HG03558 (cell line): ENCODE measurements around the gene MUC5B.
"Not testable (repeated sequence)": the region's sequence is repeated elsewhere in the genome, so short reads cannot be mapped to it uniquely, and the experiment has no call there.

Experiments used
- ATAC-seq: cut with Tn5 transposase; IDR thresholded peaks from one replicate; pipeline ENCODE4 v1.9.1; 2021; ENCODE audit warnings: moderate number of reproducible peaks; ENCODE audit not compliant: unreplicated experiment; ENCODE audit errors: extremely low read depth

The MUC5B gene

DNA sequence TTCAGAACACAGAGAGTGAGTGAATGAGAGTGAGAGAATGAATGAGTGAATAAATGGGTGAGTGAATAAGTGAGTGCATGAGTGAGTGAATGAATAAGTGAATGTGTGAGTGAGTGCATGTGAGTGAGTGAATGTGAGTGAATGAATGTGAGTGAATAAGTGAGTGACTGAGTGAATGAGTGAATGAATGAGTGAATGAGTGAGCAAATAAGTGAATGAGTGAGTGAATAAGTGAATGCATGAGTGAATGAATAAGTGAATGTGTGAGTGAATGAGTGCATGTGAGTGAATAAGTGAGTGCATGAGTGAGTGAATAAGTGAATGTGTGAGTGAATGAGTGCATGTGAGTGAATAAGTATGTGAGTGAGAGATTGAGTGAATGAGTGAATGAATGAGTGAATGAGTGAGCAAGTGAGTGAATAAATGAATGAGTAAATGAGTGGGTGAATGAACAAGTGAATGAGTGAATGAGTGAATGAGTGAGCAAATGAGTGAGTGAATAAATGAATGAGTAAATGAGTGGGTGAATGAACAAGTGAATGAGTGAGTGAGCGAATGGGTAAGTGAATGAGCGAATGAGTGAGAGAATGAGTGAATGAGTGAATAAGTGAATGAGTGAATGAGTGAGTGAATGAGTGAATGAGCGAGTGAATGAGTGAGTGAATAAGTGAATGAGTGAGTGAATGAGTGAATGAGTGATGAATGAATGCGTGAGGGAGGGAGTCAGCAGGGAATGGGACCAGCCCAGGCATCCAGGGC, 21.3 kb upstream of the MUC5B start:
- ATAC-seq: no peak

DNA sequence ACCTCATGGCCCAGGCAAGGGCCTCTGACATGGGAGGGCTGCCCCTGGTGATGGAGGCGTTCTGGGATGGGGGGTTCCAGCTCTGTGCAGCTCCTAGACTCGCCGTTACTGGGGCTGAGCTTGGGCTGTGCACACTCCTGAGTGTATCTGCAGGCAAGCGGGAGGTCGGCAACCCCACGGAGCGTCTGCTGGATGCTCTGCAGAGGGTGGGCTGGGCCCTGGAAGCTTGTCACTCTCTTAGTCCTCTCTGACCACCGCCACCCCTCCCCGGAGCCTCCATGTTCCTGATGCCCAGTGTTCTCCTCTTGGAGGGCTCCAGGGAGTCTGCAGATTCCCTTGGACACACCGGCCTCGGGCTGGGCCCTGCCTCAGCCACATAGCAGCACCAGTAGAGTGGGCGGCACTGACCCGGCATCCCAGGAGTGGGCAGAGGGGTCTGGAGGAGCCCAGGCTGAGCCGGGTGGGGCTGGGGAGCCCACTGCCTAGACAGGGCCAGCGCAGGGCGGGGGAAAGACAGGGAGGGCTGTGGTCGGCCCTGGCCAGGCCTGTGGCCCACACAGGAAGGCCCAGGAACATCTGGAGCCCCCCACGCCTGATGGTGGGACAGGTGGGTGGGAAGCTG, 20.6 kb upstream of the MUC5B start:
- ATAC-seq: no peak

DNA sequence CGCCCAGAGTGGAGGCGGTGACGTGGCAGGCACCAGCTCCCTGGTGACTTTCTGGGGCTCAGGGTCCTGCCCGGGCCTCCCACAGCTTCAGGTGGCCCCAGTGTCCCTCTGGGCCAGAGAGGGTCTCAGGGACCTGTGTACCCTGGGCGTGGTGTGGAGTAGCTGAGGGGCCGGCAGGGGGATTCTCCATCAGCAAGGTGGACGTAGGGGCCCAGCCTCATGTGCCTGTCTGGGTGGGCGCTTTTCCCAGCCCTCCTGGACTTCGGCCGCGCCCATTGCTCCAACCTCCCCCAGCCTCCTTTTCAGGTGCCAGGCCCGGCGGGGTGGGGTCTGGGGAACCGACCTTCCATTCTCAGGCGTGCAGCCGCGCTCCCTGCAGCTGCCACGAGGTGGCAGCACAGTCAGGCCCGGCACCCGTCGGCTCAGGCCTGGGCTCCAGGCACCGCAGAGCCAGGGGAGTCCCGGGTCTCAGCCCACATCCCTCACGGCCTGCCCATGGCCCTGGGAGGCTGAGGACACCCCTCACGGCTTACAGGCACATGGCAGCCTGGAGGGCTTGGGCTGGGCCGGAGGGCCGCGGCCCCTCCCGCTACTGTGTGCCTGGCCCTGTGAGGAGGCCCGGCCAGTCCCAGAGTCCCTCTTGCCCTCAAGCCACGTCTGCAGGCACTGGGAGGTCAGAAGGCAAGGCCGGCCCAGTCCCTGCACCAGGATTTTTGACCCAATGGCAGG, 19.9 kb upstream of the MUC5B start:
- ATAC-seq: no peak

DNA sequence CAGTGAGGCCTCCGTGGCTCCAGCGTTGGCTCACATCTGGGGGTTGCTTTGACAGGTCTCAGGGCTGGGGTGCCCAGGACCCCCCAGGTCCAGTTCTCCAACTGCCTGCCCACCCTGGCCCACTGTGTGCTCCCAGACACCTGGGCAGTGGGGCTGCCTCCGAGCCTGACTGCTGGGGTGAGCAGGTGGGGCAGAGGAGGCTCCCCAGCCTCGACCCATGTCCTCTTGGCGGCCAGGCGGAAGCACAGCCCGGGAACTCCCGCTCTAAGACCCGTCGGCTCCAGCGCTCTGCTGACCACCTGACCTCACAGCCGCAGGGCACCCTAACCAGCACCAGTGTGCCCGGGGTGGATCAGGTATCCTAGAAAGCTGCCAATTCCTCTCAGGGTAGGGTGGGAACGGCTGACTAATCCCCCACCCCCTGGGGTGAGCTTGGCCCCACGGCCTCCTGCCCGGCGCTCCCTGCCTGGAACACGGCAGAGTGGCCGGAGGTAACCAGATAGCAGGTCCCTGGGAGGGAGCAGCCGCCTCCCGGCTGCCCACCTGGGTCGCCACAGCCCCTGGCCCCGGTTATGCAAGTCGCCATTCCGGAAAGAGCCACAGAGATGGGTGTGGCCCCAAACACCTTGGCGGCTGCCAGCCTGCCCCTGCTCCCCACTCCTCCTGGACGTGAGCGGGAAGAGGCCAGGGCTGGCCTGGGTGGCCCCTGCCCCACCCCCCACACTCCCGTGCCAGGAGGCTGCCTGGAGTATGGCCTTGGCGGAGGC, 19.2 kb upstream of the MUC5B start:
- no peak for ATAC-seq

DNA sequence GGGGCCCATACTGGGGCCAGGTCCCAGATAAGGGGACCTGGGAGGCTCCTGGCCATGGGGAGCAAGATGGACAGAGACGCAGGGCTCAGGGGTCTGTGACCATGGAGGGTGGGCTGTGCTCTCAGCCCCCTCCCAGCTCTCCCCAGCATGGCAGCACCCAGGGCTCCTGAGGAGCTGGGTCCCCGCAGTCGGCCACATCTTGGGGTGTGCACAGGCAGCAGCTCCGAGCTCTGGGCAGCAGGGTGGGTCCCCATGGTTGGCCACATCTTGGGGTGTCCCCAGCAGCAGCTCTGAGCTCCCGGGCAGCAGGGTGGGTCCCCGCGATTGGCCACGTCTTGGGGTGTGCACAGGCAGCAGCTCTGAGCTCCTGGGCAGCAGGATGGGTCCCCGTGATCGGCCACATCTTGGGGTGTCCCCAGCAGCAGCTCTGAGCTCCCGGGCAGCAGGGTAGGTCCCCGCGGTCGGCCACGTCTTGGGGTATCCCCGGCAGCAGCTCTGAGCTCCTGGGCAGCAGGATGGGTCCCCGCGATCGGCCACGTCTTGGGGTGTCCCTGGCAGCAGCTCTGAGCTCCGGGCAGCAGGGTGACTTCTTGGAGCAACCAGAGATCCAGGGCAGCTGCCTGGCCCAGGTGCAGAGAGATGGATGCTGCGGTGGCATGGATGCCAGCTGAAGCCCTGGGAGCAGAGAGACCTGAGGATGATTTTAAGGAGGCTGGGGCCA, 18.3 kb upstream of the MUC5B start:
- ATAC-seq: no peak

DNA sequence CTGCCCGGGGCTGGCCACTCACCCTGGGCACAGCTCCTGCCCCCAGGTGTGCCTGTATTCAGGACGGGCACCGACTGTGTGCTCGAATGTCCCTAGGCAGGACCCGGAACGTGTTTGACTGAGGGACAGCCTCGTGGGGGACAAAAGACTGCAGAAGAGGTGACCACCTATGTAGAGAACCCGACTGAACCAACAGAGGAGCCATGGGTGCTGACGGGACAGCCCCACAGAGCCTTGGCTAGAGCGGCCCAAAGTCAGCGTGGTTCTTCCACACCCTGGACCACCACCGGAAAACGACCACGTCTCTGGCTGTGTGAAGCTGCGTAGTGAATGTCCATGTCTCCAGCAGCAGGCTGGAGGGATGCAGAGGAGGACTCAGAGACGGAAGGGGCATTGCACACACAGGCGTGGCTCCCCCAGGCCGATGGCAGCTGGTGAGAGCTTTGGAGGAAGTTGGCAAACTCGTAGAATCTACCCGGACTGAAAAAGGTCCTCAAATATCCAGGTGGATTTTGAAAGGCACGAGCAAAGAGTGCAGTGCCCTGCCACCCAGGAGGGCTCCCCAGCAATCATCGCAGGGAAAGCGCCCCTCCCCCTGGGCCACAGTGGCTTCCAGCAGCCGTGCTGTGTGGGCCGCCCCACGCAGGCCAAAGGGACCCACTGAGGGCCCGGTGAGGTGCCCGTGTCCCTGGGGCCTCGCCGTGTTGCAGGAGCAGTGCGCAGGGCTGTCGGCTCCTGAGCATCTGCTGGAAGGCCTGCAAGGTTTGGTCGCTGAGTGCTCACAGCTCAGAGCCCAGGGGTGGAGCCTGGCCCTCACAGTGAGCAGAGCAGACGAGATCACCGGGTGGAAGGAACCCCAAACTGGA, 17.5 kb upstream of the MUC5B start:
- no peak for ATAC-seq

DNA sequence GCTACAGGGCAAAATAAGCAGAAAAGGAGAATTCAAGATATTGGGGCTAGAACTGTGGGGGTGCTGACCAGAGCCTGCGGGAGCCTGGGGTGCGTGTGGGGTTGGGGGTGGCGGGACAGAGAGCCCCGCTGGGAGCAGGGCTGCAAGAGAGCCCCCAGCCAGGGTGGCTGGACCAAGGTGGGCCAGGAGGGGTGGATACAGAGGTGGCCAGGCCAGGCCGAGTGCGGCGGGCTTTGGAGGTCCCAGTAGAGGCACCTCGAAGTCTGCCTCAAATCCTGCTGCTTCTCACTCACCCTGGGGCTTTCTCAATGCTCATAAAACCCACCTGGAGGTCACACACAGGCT, 16.9 kb upstream of the MUC5B start:
- no peak for ATAC-seq

DNA sequence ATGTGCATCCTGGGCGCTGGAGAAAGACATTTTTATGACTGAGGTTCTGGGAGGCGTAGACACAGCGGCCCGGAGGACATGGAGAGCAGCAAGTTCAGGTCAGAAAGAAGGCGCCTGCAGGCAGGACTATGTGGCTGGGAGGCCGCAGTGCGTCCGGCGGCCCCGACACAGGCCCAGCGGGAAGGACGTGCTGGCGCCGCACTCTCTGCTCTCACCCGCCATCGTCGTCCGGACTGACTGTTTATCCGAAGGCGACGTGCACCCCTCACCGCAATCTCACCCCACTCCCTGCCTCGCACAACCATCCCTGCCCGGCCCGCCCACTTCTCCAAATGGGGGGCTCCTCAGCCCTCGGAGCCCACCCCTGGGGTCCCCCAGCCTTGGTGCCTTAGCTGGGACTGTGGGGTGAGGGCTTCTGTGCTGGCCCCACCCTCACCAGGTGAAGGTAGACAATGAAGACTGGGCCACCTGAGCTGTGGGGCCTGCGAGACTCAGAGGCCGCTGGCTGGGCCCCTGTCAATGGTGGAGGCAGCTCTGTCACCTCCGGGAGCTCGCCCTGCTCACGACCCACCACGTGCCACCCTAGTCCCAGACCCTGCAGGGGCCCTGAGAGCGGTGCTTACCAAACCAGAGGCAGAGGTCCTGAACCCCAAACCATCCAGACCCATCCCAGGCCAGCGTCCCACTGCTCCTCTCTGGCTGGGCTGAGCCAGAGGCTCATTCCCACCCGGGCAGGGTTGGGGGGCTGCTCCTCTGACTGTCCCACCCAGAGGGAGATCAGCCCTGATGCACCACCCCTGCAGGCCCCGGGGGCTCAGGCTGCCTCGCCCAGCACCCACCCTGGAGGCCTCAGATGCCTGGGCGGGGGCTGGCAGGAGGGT, 16.2 kb upstream of the MUC5B start:
- ATAC-seq: no peak

DNA sequence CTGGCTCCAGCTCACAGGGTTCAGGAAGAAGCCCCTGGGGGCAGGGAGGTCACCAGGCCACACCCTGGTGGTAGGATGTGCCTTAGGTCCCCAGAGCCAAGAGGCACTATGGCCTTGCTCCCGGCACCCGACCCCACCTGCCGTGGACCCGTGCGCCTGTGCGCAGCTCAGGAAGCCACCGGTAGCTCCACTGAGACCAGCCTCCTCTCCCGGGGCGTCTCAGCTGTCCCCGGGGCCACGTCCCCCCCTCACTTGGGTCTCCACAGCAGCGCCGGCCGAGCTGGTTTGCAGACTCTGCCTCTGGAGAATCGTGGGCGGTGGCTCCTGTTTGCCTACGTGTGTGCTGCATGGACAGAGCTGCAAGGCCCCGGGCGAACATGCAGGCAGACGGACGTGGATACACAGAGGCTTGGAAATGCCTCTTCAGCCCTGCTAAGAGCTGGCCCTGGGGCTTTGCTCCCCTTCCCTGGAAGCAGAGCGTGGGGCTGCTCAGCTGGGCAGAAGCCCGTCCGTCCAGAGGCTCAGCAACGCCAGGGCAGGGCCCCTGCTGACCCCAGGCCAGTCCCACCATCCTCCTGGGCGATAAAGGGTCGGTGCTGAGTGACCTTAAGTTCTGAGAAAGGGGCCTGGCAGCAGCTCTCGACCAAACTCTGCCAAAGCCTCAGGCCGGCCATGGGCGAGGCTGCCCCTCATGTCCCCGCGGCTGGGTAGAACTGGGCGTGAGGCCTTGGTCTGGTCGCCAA, 15.3 kb upstream of the MUC5B start:
- ATAC-seq: no peak

DNA sequence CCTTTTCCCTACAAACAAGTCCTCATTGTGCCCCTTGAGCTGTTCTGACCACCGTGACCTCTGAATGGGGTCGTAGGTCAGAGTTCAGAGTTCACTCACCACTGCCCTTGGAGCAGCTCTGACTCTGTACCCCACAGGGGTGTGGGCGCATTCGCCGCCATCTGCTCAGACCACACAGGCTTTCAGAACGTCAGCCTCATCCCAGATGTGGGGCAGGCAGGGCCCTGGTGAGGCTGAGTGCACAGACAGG, 14.8 kb upstream of the MUC5B start:
- no peak for ATAC-seq

DNA sequence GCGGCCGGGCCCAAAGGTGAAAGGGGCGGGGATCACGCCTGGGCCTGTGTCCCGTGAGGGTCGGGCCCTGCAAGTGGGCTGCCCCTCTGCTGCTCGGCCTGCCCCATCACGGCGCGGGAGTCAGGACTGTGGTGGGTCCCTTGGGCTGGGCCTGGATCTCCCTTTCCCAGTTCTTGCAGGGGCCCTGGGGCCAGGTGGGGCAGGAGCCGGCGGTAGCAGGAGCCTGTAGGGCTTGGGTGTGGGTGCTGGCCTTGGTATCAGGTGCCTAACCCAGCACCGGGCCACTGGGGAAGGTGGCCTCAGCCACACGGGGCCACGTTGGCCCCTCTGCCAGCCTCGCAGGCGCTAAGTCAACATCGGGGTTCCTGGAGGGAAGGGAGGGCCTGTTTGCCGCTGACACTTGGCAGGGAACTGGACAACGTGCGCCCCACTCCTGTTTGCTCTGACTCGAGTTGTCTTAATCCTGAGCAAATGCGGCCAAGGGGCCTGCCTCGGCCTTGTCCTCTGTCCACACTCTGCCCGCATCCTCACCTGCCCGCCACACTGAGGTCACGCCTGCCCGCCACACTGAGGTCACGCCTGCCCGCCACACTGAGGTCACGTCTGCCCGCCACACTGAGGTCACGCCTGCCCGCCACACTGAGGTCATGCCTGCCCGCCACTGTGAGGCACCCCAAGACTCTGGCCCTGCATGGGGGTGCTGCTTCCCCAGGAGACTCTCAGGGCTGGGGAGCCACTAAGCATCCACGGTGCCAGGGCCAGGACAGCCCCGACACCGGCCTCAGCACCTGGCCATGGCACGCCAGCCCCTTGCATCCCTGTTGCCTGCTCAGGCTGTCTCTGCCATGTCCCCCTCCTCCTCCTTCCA, 14.2 kb upstream of the MUC5B start:
- ATAC-seq: no peak

DNA sequence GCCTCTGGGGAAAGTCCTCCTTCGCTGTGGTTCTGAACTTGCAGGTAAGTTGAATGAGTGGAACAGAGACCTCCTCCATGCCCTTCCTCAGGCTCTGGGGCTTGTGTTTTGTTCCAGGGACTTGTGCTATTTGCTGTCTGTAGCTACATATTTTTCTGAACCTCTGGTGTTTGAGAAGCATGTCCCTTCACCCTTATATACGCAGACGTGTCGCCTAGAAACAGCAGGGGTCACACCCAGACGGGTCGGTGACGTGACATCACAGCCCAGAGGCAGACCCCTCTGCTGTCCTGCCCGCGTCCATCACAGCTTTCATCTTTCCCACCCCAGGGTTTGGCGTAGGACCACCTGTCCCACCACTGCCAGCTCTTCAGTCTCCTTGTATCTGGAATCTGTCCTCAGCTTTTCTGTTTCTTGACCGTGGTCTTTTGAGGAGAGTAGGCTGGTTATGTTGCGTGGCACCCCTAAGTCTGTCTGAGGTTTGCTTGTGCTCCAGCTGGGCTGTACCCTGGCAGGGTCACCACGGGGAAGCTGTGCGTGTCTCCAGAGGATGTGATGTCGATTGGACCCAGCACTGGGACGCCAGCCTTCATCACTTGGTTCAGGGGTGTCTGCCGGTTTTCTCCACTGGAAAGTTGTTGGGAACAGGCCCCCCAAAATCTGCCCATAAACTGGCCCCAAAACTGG, 13.4 kb upstream of the MUC5B start:
- ATAC-seq: no peak

DNA sequence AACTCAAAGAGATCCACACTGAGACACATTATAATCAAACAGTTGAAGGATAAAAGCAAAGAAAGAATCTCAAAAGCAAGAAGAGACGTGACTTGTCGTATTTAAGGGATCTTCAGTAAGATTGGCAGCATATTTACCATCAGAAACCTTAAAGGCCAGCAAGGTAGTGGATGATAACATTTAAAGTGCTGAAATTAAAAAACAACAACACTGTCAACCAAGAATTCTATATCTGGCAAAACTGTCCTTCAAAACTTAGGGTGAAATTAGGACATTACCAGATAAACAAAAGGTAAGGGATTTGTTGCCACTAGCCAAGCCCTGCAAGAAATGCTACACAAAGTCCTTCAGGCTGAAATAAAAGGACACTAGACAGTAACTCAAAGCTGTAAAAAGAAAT, 11.0 kb upstream of the MUC5B start:
- no peak for ATAC-seq

DNA sequence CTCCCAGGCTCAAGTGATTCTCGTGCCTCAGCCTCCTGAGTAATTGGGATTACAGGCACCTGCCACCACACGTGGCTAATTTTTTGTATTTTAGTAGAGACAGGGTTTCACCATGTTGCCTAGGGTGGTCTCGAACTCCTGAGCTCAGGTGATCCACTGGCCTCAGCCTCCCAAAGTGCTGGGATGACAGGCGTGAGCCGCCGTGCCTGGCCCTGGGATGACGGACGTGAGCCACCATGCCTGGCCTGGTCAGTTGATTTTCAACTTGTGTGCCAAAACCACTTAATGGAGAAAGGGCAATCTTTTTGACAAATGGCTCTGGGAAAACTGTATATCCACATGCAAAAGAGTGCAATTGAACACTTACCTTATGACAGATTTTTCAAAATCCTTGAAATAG, 7.0 kb upstream of the MUC5B start:
- ATAC-seq: not testable (repeated sequence)

DNA sequence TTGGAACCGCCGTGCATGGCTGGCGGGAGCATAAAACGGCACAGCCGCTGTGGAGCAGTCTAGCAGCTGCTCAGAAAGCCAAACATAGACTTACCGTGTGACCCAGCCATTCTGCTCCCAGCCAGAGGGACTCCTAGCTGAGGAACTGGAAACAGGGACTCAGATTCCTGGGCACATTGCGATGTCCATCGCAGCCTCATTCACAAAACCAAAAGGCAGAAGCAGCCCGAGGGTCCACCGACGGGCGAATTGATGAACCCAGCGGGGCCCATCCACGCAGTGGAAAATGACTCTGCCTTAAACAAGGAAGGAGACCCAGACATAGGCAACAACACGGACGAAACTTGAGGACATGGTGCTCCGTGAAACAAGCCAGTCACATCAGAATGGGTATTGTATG, 5.7 kb upstream of the MUC5B start:
- ATAC-seq: no peak

DNA sequence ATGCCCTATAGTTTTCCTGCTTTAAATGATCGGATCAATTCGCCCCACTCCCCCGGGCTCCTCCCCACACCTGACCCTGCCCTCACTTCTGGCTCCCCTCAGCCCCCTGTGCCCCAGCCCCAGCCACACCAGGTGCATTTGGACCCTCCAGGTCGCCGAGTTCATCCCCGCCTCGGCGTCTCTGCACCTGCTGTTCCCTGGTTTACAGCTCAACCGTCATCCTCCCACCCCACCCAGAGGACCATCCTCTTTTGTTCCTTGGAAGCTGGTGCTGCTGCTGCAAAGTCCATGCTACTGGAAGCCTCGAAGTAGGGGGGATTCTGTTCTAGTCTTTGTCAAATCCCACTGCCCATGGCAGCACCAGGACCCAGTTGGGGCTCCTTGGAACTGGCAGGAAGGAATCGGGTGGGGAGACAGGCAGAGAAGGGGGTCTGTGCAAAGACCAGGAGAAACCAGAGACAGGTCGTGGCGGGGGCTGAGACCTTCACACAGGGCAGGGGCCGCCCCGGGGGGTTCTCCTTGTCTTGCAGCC, 4.5 kb upstream of the MUC5B start:
- ATAC-seq: no peak
